ENCODE results near the gene MS4A10.

MS4A10 gene

DNA sequence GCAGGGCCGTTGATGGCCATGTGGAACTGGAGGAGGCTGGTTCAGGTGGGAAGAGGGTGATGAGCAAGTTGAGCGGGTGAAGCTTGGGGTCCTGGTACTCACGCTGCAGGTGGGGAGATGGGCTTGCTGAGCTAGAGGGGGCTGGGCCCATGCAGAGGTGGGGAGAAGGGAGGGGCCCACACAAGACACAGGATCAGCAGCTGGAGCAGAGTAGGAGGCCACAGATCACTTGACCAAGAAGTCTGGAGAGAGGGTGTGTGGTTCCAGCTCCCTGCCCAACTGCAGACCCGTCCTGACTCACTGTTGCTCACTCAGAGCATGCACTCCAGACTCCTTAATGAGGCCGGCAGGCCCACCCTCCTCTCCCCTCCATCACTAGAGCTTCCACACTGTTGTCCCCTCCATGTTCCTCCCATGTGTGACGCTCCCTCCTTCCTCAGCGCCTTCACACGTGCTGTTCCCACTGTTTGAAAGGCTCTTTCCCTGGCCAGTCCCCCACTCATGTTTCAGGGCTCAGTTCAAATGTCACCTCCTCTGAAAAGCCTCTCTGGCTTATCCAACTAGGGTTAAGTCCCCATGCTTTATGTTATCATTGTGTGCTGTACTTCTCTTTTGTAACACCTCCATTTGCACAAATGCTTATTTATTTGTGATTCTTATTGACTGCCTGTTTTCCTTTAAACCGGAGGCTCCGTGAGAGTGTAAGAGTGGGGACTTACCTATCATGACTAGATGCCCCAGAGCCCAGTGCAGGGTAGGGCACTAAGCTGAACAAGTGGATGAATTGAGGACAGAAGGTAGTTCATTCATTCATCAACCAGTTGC, 59.1 kb downstream of the MS4A10 start:
- Histone ChIP-seq H3K27ac (peak overlapping the region in 4 of 21 experiments; percentile 0 to 85 (median 66)), H3K4me3 (peak overlapping the region in 5 of 7 experiments; percentile 0 to 91 (median 71))

DNA sequence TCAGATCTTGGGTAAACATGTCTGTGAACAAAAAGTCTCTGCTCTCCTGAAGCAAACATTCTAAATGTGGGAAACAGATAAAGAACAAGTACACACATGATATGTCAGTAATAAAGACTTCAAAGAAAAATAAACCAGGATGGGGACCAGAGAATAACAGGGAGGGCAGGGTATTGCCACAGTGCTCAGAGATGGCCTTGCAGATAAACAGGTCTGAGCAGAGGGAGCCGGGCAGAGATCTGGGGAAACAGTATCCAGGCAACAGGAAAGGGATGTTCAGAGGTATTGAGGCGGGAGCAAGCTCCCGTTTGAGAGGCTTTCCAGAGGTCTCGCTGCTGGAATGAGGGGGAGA, 59.7 kb downstream of the MS4A10 start:
- peak overlapping the region in 2 of 7 experiments; percentile 17 to 91 for H3K4me3 ChIP-seq
- H3K27ac ChIP-seq = no peak overlapping the region

DNA sequence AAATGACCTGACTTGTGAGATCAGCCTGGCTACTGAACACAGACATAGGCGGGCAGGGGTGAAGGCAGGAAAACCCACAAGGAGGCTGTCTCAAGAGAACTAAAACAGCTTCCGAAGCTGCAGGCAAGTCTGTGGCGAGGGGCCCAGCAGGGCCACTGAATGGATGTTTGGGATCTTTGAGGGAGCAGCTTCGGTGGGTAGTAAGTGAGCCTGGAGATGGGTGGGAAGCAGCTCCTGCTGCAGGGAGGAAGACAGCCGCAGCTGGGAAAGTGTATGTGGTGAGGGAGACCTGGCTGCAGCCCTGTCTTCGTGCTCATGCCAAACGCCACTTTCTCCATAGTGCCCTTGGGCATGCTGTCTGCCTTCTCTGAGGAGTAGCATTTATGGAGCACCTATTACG, 60.2 kb downstream of the MS4A10 start:
- H3K4me3 ChIP-seq = no peak overlapping the region
- no peak overlapping the region for H3K27ac ChIP-seq

- H3K4me3 ChIP-seq = no peak overlapping the region
- no peak overlapping the region for H3K27ac ChIP-seq
Observed at GRCh38 chr11:60847281-60847680, 62.1 kb downstream of the MS4A10 start.

- no peak overlapping the region for H3K4me3 ChIP-seq
- H3K27ac ChIP-seq = no peak overlapping the region
Observed at GRCh38 chr11:60847896-60848295, 62.8 kb downstream of the MS4A10 start.

- Histone ChIP-seq H3K27ac (no peak overlapping the region), H3K4me3 (no peak overlapping the region)
Observed at GRCh38 chr11:60848714-60849151, 63.6 kb downstream of the MS4A10 start.

DNA sequence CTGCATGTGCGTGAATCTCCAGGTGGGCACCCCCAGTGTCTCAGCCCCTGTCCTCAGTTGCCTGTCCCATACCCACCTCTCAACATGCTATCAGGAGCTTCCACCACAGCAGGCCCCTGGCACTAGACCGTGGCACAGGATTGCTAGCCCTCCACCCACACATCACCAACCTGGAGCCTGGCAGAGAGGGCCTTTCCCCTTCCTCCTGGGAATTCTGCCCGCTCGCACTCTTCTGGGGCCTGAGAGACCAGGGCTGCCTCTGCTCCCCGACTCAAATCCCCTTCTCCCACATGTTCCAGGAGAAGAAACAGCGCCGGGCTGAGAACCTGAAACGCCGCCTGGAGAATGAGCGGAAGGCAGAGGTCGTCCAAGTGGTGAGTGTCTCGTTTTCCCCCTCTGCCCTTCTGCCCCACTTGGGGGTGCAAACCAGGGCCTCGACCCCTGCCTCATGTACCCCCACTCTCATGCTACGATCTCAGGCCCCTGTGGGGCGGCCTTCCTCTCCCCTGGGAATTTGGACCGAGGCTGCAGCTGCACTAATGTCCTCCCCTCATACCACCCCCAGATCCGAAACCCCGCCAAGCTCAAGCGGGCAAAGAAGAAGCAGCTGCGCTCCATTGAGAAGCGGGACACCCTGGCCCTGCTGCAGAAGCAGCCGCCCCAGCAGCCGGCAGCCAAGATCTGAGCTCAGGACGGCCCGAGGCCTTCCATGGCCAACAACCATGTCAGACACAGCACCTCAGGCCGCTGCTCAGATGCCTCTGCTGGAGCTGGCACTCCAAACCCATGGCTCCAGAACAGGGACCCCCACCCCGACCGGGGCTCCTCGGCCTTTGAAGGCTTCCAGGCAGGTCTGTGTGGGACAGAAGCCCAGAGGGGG, 64.7 kb downstream of the MS4A10 start:
- H3K4me3 ChIP-seq = no peak overlapping the region

More for the DNA sequence above, 64.7 kb downstream of the MS4A10 start:
- H3K27ac ChIP-seq = no peak overlapping the region
